BE2C (cell line): ENCODE measurements around the gene INPP5A.

Experiments
- DNase-seq: peaks from one replicate; pipeline ENCODE4 v3.0.0-alpha.2; 2020
- H3K27me3 ChIP-seq: fragments of 250-450 bp; sonication (Bioruptor Pico); 2 replicates; pipeline ENCODE4 v1.5.1; 2020; ENCODE audit warnings: mild to moderate bottlenecking
- H3K36me3 ChIP-seq: fragments of 250-450 bp; sonication (Bioruptor Pico); 2 replicates; pipeline ENCODE4 v1.5.1; 2020; ENCODE audit warnings: mild to moderate bottlenecking
- H3K4me1 ChIP-seq: fragments of 250-450 bp; sonication (Bioruptor Pico); 2 replicates; pipeline ENCODE4 v1.5.1; 2020
- H3K4me3 ChIP-seq: 2 replicates; pipeline ENCODE4 v1.5.1; 2011; ENCODE audit warnings: low read depth, low read length
- H3K9me3 ChIP-seq: fragments of 250-450 bp; sonication (Bioruptor Pico); 2 replicates; pipeline ENCODE4 v1.5.1; 2020
- CTCF ChIP-seq: IDR thresholded peaks from 2 replicates; pipeline ENCODE4 v1.5.1; 2012; ENCODE audit warnings: mild to moderate bottlenecking, low read depth, low read length

The INPP5A gene

GRCh38 chr10:132626761-132627665 is 89.4 kb downstream of the INPP5A start:
- TF ChIP-seq CTCF = no peak
- Histone ChIP-seq H3K36me3 (no peaks in the 10 kb centered on the region), H3K4me3 (no peak overlapping the region), H3K27me3 (no peaks in the 10 kb centered on the region), H3K9me3 (no peaks in the 10 kb centered on the region), H3K4me1 (peaks cover 4% of the 10 kb centered on the region)
- no peak for DNase-seq

- DNase-seq = peak; percentile 50
- Histone ChIP-seq H3K27me3 (no peaks in the 10 kb centered on the region), H3K4me3 (peak overlapping the region; percentile 6; the same call in 1 of the 2 replicates), H3K9me3 (no peaks in the 10 kb centered on the region), H3K36me3 (no peaks in the 10 kb centered on the region), H3K4me1 (peaks cover 4% of the 10 kb centered on the region)
- TF ChIP-seq CTCF = no peak
Measured at GRCh38 chr10:132627666-132628531, 90.3 kb downstream of the INPP5A start.

- Histone ChIP-seq H3K36me3 (no peaks in the 10 kb centered on the region), H3K4me1 (peaks cover 4% of the 10 kb centered on the region), H3K4me3 (no peak overlapping the region), H3K9me3 (no peaks in the 10 kb centered on the region), H3K27me3 (no peaks in the 10 kb centered on the region)
- no peak for TF ChIP-seq CTCF
- DNase-seq = no peak
Measured at GRCh38 chr10:132628966-132629900, 91.6 kb downstream of the INPP5A start.

GRCh38 chr10:132630156-132630555 is 92.6 kb downstream of the INPP5A start:
- no peaks in the 10 kb centered on the region for H3K9me3 ChIP-seq
- H3K4me1 ChIP-seq = peaks cover 4% of the 10 kb centered on the region
- H3K27me3 ChIP-seq = no peaks in the 10 kb centered on the region
- no peak for DNase-seq
- no peak overlapping the region for H3K4me3 ChIP-seq
- TF ChIP-seq CTCF = no peak
- no peaks in the 10 kb centered on the region for H3K36me3 ChIP-seq

- H3K9me3 ChIP-seq = no peaks in the 10 kb centered on the region
- peaks cover 4% of the 10 kb centered on the region for H3K4me1 ChIP-seq
- H3K4me3 ChIP-seq = no peak overlapping the region
- H3K27me3 ChIP-seq = no peaks in the 10 kb centered on the region
- no peak for DNase-seq
- no peaks in the 10 kb centered on the region for H3K36me3 ChIP-seq
- TF ChIP-seq CTCF = no peak
Measured at GRCh38 chr10:132630666-132631337, 93.2 kb downstream of the INPP5A start.
